ENCODE results near the gene PPP2R1B.
"Not testable (repeated sequence)": the region's sequence is repeated elsewhere in the genome, so short reads cannot be mapped to it uniquely, and the experiment has no call there.

The PPP2R1B gene

GRCh38 chr11:111723595-111723994 lies 42.6 kb downstream of the PPP2R1B start:
- DNase-seq: no peak

- DNase-seq: no peak
These were observed 43.7 kb downstream of the PPP2R1B start for GRCh38 chr11:111722501-111722900.

GRCh38 chr11:111720801-111721494 lies 45.2 kb downstream of the PPP2R1B start:
- no peak for DNase-seq

- no peak for DNase-seq
These were observed 46.8 kb downstream of the PPP2R1B start for GRCh38 chr11:111719379-111719778.

- DNase-seq: no peak
These were observed 47.3 kb downstream of the PPP2R1B start for GRCh38 chr11:111718859-111719258.

GRCh38 chr11:111718436-111718835 lies 47.8 kb downstream of the PPP2R1B start:
- DNase-seq: no peak

- not testable (repeated sequence) for DNase-seq
These were observed 48.5 kb downstream of the PPP2R1B start for GRCh38 chr11:111717660-111718059.

GRCh38 chr11:111715142-111715816 lies 50.9 kb downstream of the PPP2R1B start:
- DNase-seq: no peak

GRCh38 chr11:111714522-111714921 lies 51.7 kb downstream of the PPP2R1B start:
- DNase-seq: no peak

GRCh38 chr11:111707691-111708067 lies 58.5 kb downstream of the PPP2R1B start:
- no peak for DNase-seq

GRCh38 chr11:111707039-111707690 lies 59.0 kb downstream of the PPP2R1B start:
- no peak for DNase-seq

- no peak for DNase-seq
These were observed 62.6 kb downstream of the PPP2R1B start for GRCh38 chr11:111703576-111703975.

GRCh38 chr11:111702623-111703022 lies 63.6 kb downstream of the PPP2R1B start:
- no peak for DNase-seq

GRCh38 chr11:111700162-111700561 lies 66.0 kb downstream of the PPP2R1B start:
- DNase-seq: no peak

- no peak for DNase-seq
These were observed 66.5 kb downstream of the PPP2R1B start for GRCh38 chr11:111699579-111700156.

GRCh38 chr11:111698852-111699559 lies 67.2 kb downstream of the PPP2R1B start:
- no peak for DNase-seq

GRCh38 chr11:111697933-111698371 lies 68.2 kb downstream of the PPP2R1B start:
- DNase-seq: no peak

- DNase-seq: no peak
These were observed 69.6 kb downstream of the PPP2R1B start for GRCh38 chr11:111696556-111696955.

- no peak for DNase-seq
These were observed 71.3 kb downstream of the PPP2R1B start for GRCh38 chr11:111694851-111695250.

- no peak for DNase-seq
These were observed 72.8 kb downstream of the PPP2R1B start for GRCh38 chr11:111693224-111693937.

GRCh38 chr11:111691741-111692140 lies 74.4 kb downstream of the PPP2R1B start:
- no peak for DNase-seq

GRCh38 chr11:111691176-111691575 lies 75.0 kb downstream of the PPP2R1B start:
- DNase-seq: no peak

All from CD4-positive, alpha-beta T cell treated with Interferon gamma for 1 hour (primary cell).